HEK293 (cell line): Measurements from ENCODE around the gene ALPK3.

Experiments used
- CTCF ChIA-PET: fragments of 350-600 bp; formaldehyde crosslinking; extraction: SDS; loops from one replicate; lab custom pipeline; 2021; ENCODE audit warnings: antibody characterized with exemption; lab: Yijun Ruan, JAX
- POLR2A ChIA-PET: fragments of 300-600 bp; formaldehyde crosslinking; extraction: SDS; loops from one replicate; lab custom pipeline; 2020; ENCODE audit warnings: antibody characterized with exemption, inconsistent platforms; lab: Yijun Ruan, JAX
- H3K27ac ChIP-seq: fragments of 200-500 bp; sonication (Bioruptor generic); 2 replicates; pipeline ENCODE4 v1.5.1; 2014; ENCODE audit warnings: low read depth, low read length, control low read depth, inconsistent platforms; ENCODE audit errors: extremely low read depth
- H3K36me3 ChIP-seq, 2 experiments: fragments of 200-500 bp in 1 of 2; sonication (Bioruptor generic) in 1 of 2; 1 replicate in 1 of 2; 2 replicates in 1 of 2; pipeline ENCODE4 v1.5.1; 2014 to 2017; ENCODE audit warnings: inconsistent platforms in 2 of 2, low read length in 2 of 2; ENCODE audit not compliant: control insufficient read depth in 2 of 2, insufficient read depth in 1 of 2
- H3K4me1 ChIP-seq: fragments of 200-500 bp; sonication (Bioruptor generic); 2 replicates; pipeline ENCODE4 v1.5.1; 2014; ENCODE audit warnings: mild to moderate bottlenecking, low read length, inconsistent platforms; ENCODE audit not compliant: control insufficient read depth, insufficient read depth
- H3K4me3 ChIP-seq: 2 replicates; pipeline ENCODE4 v1.5.1; 2011; ENCODE audit warnings: low read depth, mild to moderate bottlenecking, control low read depth, low read length, moderate library complexity
- H3K9me3 ChIP-seq: fragments of 200-500 bp; sonication (Bioruptor generic); 2 replicates; pipeline ENCODE4 v1.5.1; 2014; ENCODE audit warnings: low read depth, low read length, inconsistent platforms; ENCODE audit not compliant: control insufficient read depth, insufficient read depth
- GLI4 ChIP-seq: fragments of 450-650 bp; formaldehyde crosslinking; IDR thresholded peaks from 2 replicates; pipeline ENCODE4 v1.5.1; 2016; ENCODE audit warnings: missing biosample characterization, missing genetic modification characterization
- HIC1 ChIP-seq: fragments of 450-650 bp; formaldehyde crosslinking; IDR thresholded peaks from 2 replicates; pipeline ENCODE4 v1.5.1; 2016; ENCODE audit warnings: missing biosample characterization, missing genetic modification characterization
- INSM2 ChIP-seq: fragments of 450-650 bp; formaldehyde crosslinking; IDR thresholded peaks from 2 replicates; pipeline ENCODE4 v1.5.1; 2016; ENCODE audit warnings: missing biosample characterization, missing genetic modification characterization
- OSR2 ChIP-seq: fragments of 450-650 bp; formaldehyde crosslinking; IDR thresholded peaks from 2 replicates; pipeline ENCODE4 v1.5.1; 2016; ENCODE audit warnings: missing biosample characterization, missing genetic modification characterization
- YY1 ChIP-seq: fragments of 450-650 bp; formaldehyde crosslinking; IDR thresholded peaks from 2 replicates; pipeline ENCODE4 v1.5.1; 2018; ENCODE audit warnings: missing biosample characterization, missing genetic modification characterization
- ZBTB11 ChIP-seq: fragments of 450-650 bp; formaldehyde crosslinking; conservative IDR thresholded peaks from 2 replicates; pipeline ENCODE4 v1.5.1; 2016; ENCODE audit warnings: low read depth, missing biosample characterization, missing genetic modification characterization
- ZBTB26 ChIP-seq: fragments of 450-650 bp; formaldehyde crosslinking; optimal IDR thresholded peaks from 2 replicates; pipeline ENCODE3; 2016; ENCODE audit warnings: missing biosample characterization, mild to moderate bottlenecking, missing genetic modification characterization
- ZNF133 ChIP-seq: fragments of 450-650 bp; formaldehyde crosslinking; IDR thresholded peaks from 2 replicates; pipeline ENCODE4 v1.5.1; 2016; ENCODE audit warnings: missing biosample characterization, missing genetic modification characterization
- ZNF140 ChIP-seq: fragments of 450-650 bp; formaldehyde crosslinking; IDR thresholded peaks from 2 replicates; pipeline ENCODE4 v1.5.1; 2016; ENCODE audit warnings: missing biosample characterization, missing genetic modification characterization
- ZNF292 ChIP-seq: fragments of 450-650 bp; formaldehyde crosslinking; IDR thresholded peaks from 2 replicates; pipeline ENCODE4 v1.5.1; 2016; ENCODE audit warnings: low read depth, missing biosample characterization, missing genetic modification characterization, borderline replicate concordance
- ZNF341 ChIP-seq: fragments of 450-650 bp; formaldehyde crosslinking; IDR thresholded peaks from 2 replicates; pipeline ENCODE4; 2016; ENCODE audit warnings: low read depth, missing biosample characterization, missing genetic modification characterization
- ZNF530 ChIP-seq: fragments of 450-650 bp; formaldehyde crosslinking; IDR thresholded peaks from 2 replicates; pipeline ENCODE4 v1.5.1; 2016; ENCODE audit warnings: low read depth, missing biosample characterization, missing genetic modification characterization
- ZNF561 ChIP-seq: fragments of 450-650 bp; IDR thresholded peaks from 2 replicates; pipeline ENCODE4 v1.5.1; 2018; ENCODE audit warnings: missing biosample characterization, missing genetic modification characterization, borderline replicate concordance
- ZNF621 ChIP-seq: fragments of 450-650 bp; formaldehyde crosslinking; IDR thresholded peaks from 2 replicates; pipeline ENCODE4 v1.5.1; 2017; ENCODE audit warnings: missing biosample characterization, missing genetic modification characterization
- ZNF624 ChIP-seq: fragments of 450-650 bp; formaldehyde crosslinking; IDR thresholded peaks from 2 replicates; pipeline ENCODE4 v1.5.1; 2017; ENCODE audit warnings: missing biosample characterization, missing genetic modification characterization
- ZNF692 ChIP-seq: fragments of 450-650 bp; formaldehyde crosslinking; IDR thresholded peaks from 2 replicates; pipeline ENCODE4 v1.5.1; 2016; ENCODE audit warnings: missing biosample characterization, missing genetic modification characterization
- ZNF791 ChIP-seq: fragments of 450-650 bp; formaldehyde crosslinking; IDR thresholded peaks from 2 replicates; pipeline ENCODE4 v1.5.1; 2016; ENCODE audit warnings: missing biosample characterization, missing genetic modification characterization
- ZNF843 ChIP-seq: fragments of 450-650 bp; formaldehyde crosslinking; IDR thresholded peaks from 2 replicates; pipeline ENCODE4 v1.5.1; 2016; ENCODE audit warnings: missing biosample characterization, missing genetic modification characterization

ALPK3 gene

GRCh38 chr15:84859651-84860050 is 42.5 kb downstream of the ALPK3 start:
- ChIA-PET CTCF (interaction anchor here (0.6 kb wide), 1 partner anchor 14 kb away, joined by 3 read pairs; no protein-coding TSS in a partner anchor), POLR2A (no interaction called here)
- H3K27ac ChIP-seq: no peak overlapping the region

More at GRCh38 chr15:84859651-84860050, 42.5 kb downstream of the ALPK3 start:
- TF ChIP-seq ZBTB11 (tag by site-specific recombination) (no peak), ZNF133 (no peak), ZNF140 (tag by site-specific recombination) (no peak), ZNF791 (tag by site-specific recombination) (no peak), ZNF341 (no peak), OSR2 (tag by site-specific recombination) (no peak), GLI4 (tag by site-specific recombination) (no peak), ZNF624 (tag by site-specific recombination) (no peak), ZNF530 (tag by site-specific recombination) (no peak), ZBTB26 (tag by site-specific recombination) (no peak), ZNF621 (no peak), ZNF692 (no peak), ZNF561 (tag by site-specific recombination) (no peak), INSM2 (tag by site-specific recombination) (no peak), YY1 (tag by site-specific recombination) (no peak), HIC1 (tag by site-specific recombination) (no peak), ZNF843 (tag by site-specific recombination) (no peak), ZNF292 (no peak)
- Histone ChIP-seq H3K9me3 (no peaks in the 10 kb centered on the region), H3K4me1 (no peaks in the 10 kb centered on the region), H3K36me3 (no peaks in the 10 kb centered on the region), H3K4me3 (no peak overlapping the region)
